ENCODE results near the gene FBXL4. TPM values are rescaled to one million over a fixed set of nuclear protein-coding genes. Genes with fewer than 3 reads are reported as not detected.

Gene FBXL4
- 15.3 TPM for total RNA-seq (ENCODE audit: unreplicated experiment)
- long read RNA-seq, full-length matches to known transcripts = 9 of 16 reads
- long read RNA-seq, partial matches to known transcripts = 1 of 16 reads
- long read RNA-seq, other reads (novel, unspliced or antisense) = 6 of 16 reads

- peaks cover 8% of the 10 kb centered on the region for H3K36me3 Mint-ChIP-seq (ENCODE audit: low read depth, unreplicated experiment)
- peaks cover 16% of the 10 kb centered on the region for H3K4me1 Mint-ChIP-seq (ENCODE audit: unreplicated experiment)
- H3K27ac Mint-ChIP-seq (ENCODE audit: unreplicated experiment) = peak within 1 kb of the TSS; percentile 84
- peak; percentile 70 for DNase-seq (ENCODE audit: low spot score)
- H3K4me3 Mint-ChIP-seq (ENCODE audit: unreplicated experiment) = peak within 1 kb of the TSS; percentile 97
- peaks cover 8% of the 10 kb centered on the region for H3K27me3 Mint-ChIP-seq (ENCODE audit: unreplicated experiment)
- no peaks in the 10 kb centered on the region for H3K9me3 Mint-ChIP-seq (ENCODE audit: unreplicated experiment)
- no peak for TF ChIP-seq CTCF (IDR thresholded peaks at IDR 0.05; ENCODE audit: unreplicated experiment)
Observed at GRCh38 chr6:98947411-98948292, at the start of gene FBXL4. TSS of gene FBXL4 (minus strand) at chr6:98947946. CDS start at chr6:98926988, 20,958 bp downstream.

DNA sequence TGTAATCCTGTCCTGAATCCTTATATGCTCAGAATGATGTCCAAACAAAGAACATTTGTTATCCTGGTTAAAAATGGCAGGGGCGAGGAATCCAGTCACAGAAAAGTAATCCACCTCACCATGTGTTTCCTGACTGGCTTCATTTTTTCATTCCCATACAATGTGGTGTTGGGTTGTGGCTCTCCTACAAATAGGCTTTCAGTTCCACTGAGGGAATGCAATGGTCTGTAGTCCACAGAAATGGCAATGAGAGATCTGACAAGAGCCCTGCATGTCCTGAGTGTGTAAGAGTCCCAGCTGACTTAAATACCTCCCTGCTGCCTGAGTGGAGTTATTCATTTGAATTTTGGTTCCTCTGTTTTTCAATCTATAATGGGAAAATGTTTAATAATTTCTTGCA, 47.4 kb upstream of the FBXL4 start:
- TF ChIP-seq CTCF (IDR thresholded peaks at IDR 0.05; ENCODE audit: unreplicated experiment) = no peak
- no peak overlapping the region for H3K27ac Mint-ChIP-seq (ENCODE audit: unreplicated experiment)

DNA sequence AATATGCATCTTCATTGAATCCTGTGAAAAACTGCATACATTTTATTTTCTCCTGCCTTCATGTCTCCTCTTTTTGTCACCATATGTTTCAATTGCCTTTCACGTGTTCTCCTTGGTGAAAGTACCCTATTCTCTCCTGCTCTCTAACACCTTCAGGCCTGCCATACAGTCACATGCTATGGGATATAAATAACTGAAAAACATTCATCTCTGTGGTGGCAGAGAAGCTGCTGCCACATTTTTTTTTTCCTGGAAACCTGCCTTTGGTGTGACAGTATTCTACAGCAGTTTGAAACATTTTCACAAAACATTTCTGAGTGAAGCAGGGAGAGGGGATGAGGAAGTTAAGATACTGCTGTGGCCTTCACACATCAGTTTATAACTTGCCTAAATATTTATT, 44.8 kb upstream of the FBXL4 start:
- no peak for TF ChIP-seq CTCF (IDR thresholded peaks at IDR 0.05; ENCODE audit: unreplicated experiment)
- Mint-ChIP-seq H3K27me3 (ENCODE audit: unreplicated experiment) (no peaks in the 10 kb centered on the region), H3K4me3 (ENCODE audit: unreplicated experiment) (no peak overlapping the region), H3K27ac (ENCODE audit: unreplicated experiment) (no peak overlapping the region), H3K4me1 (ENCODE audit: unreplicated experiment) (no peaks in the 10 kb centered on the region), H3K9me3 (ENCODE audit: unreplicated experiment) (no peaks in the 10 kb centered on the region), H3K36me3 (ENCODE audit: low read depth, unreplicated experiment) (no peaks in the 10 kb centered on the region)
- DNase-seq (ENCODE audit: low spot score) = no peak

More for the DNA sequence above, 47.4 kb upstream of the FBXL4 start:
- Mint-ChIP-seq H3K4me3 (ENCODE audit: unreplicated experiment) (no peak overlapping the region), H3K27me3 (ENCODE audit: unreplicated experiment) (no peaks in the 10 kb centered on the region), H3K36me3 (ENCODE audit: low read depth, unreplicated experiment) (no peaks in the 10 kb centered on the region), H3K9me3 (ENCODE audit: unreplicated experiment) (no peaks in the 10 kb centered on the region), H3K4me1 (ENCODE audit: unreplicated experiment) (no peaks in the 10 kb centered on the region)
- no peak for DNase-seq (ENCODE audit: low spot score)

DNA sequence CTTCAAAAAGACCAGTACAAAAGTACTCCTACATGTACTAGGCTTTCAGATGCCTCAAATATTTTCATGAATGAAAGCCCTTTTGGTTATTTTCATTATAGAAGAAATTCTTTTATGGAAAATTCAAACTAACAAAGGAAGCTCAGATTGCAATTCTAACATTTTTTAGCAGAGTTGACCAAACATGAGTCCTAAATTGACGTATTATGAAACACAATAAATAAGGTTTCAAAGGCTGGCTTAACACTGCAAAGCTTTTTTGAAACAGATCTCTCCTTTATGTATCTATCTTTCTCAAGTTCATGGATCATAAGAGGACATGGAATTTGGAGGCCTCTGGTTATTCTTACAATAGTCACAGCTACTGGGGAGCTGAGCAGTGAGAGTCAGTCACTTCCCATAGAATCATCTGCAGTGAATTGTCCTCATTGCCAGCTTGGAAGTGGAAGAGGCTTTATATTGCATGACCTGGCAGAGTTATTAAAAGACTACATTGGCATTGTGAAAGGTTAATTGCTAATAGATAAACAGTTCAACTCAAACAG, 38.4 kb upstream of the FBXL4 start:
- Mint-ChIP-seq H3K9me3 (ENCODE audit: unreplicated experiment) (no peaks in the 10 kb centered on the region), H3K27ac (ENCODE audit: unreplicated experiment) (no peak overlapping the region), H3K4me3 (ENCODE audit: unreplicated experiment) (no peak overlapping the region), H3K4me1 (ENCODE audit: unreplicated experiment) (no peaks in the 10 kb centered on the region), H3K27me3 (ENCODE audit: unreplicated experiment) (no peaks in the 10 kb centered on the region), H3K36me3 (ENCODE audit: low read depth, unreplicated experiment) (no peaks in the 10 kb centered on the region)
- no peak for TF ChIP-seq CTCF (IDR thresholded peaks at IDR 0.05; ENCODE audit: unreplicated experiment)
- DNase-seq (ENCODE audit: low spot score) = no peak

GRCh38 chr6:98985391-98985790, 37.6 kb upstream of the FBXL4 start:
- TF ChIP-seq CTCF (IDR thresholded peaks at IDR 0.05; ENCODE audit: unreplicated experiment) = no peak
- DNase-seq (ENCODE audit: low spot score) = no peak
- Mint-ChIP-seq H3K27me3 (ENCODE audit: unreplicated experiment) (no peaks in the 10 kb centered on the region), H3K4me1 (ENCODE audit: unreplicated experiment) (no peaks in the 10 kb centered on the region), H3K4me3 (ENCODE audit: unreplicated experiment) (no peak overlapping the region), H3K27ac (ENCODE audit: unreplicated experiment) (no peak overlapping the region), H3K9me3 (ENCODE audit: unreplicated experiment) (no peaks in the 10 kb centered on the region), H3K36me3 (ENCODE audit: low read depth, unreplicated experiment) (no peaks in the 10 kb centered on the region)
